ENCODE measurements around the gene COL23A1. TPM values are rescaled to one million over a fixed set of nuclear protein-coding genes. Genes with fewer than 3 reads are reported as not detected.

Gene COL23A1
- total RNA-seq, 1 experiment from 2014 or later, result 15.0 TPM

- TF ChIP-seq GRHL2 (CRISPR knock-in tag; IDR thresholded peaks at IDR 0.05; ENCODE audit: insufficient replicate concordance, severe bottlenecking) (no peak), ZNF121 (CRISPR knock-in tag; IDR thresholded peaks at IDR 0.05) (no peak), USF2 (CRISPR knock-in tag; IDR thresholded peaks at IDR 0.05) (no peak), TEAD4 (CRISPR knock-in tag; IDR thresholded peaks at IDR 0.05) (no peak)
- TF ChIP-seq, protein P1, sequence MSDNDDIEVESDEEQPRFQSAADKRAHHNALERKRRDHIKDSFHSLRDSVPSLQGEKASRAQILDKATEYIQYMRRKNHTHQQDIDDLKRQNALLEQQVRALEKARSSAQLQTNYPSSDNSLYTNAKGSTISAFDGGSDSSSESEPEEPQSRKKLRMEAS (CRISPR knock-in tag; IDR thresholded peaks at IDR 0.05), result no peak
- no peak overlapping the region for H3K4me3 Mint-ChIP-seq
- no peak for DNase-seq (ENCODE audit: low spot score)
- peaks cover 29% of the 10 kb centered on the region for H3K36me3 Mint-ChIP-seq
- peaks cover 5% of the 10 kb centered on the region for H3K27me3 Mint-ChIP-seq (ENCODE audit: low read depth)
- H3K4me1 Mint-ChIP-seq, result peaks cover 56% of the 10 kb centered on the region
- H3K27ac Mint-ChIP-seq, result peak overlapping the region; percentile 36
- CTCF ChIA-PET, result interaction anchor here (0.7 to 2.3 kb wide), 3 partner anchors 161 to 388 kb away, joined by 3 to 6 read pairs (median 4); no protein-coding TSS in a partner anchor
- ATAC-seq, result no peak
- POLR2A ChIA-PET, result no interaction called here
- H3K9me3 Mint-ChIP-seq, result no peaks in the 10 kb centered on the region
Measured at GRCh38 chr5:178622679-178623247, 32.6 kb upstream of the COL23A1 start.

- peaks cover 49% of the 10 kb centered on the region for H3K36me3 Mint-ChIP-seq
- peak overlapping the region; percentile 37 for H3K4me3 Mint-ChIP-seq
- ATAC-seq (peak; percentile 70), DNase-seq (ENCODE audit: low spot score) (no peak)
- H3K4me1 Mint-ChIP-seq, result peaks cover 38% of the 10 kb centered on the region
- no peaks in the 10 kb centered on the region for H3K9me3 Mint-ChIP-seq
- TF ChIP-seq, protein P2, sequence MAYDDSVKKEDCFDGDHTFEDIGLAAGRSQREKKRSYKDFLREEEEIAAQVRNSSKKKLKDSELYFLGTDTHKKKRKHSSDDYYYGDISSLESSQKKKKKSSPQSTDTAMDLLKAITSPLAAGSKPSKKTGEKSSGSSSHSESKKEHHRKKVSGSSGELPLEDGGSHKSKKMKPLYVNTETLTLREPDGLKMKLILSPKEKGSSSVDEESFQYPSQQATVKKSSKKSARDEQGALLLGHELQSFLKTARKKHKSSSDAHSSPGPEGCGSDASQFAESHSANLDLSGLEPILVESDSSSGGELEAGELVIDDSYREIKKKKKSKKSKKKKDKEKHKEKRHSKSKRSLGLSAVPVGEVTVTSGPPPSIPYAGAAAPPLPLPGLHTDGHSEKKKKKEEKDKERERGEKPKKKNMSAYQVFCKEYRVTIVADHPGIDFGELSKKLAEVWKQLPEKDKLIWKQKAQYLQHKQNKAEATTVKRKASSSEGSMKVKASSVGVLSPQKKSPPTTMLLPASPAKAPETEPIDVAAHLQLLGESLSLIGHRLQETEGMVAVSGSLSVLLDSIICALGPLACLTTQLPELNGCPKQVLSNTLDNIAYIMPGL (CRISPR knock-in tag; IDR thresholded peaks at IDR 0.05), result no peak
- TF ChIP-seq TCF7 (CRISPR knock-in tag; IDR thresholded peaks at IDR 0.05; ENCODE audit: low read depth) (no peak), FOXP1 (CRISPR knock-in tag; IDR thresholded peaks at IDR 0.05; ENCODE audit: borderline replicate concordance) (no peak), ELF4 (CRISPR knock-in tag; IDR thresholded peaks at IDR 0.05; ENCODE audit: low read depth) (no peak), HMGA2 (CRISPR knock-in tag; IDR thresholded peaks at IDR 0.05) (no peak), PRRX2 (CRISPR knock-in tag; IDR thresholded peaks at IDR 0.05) (no peak), ESRRA (CRISPR knock-in tag; IDR thresholded peaks at IDR 0.05; ENCODE audit: borderline replicate concordance) (no peak)
- TF ChIP-seq, protein P3, sequence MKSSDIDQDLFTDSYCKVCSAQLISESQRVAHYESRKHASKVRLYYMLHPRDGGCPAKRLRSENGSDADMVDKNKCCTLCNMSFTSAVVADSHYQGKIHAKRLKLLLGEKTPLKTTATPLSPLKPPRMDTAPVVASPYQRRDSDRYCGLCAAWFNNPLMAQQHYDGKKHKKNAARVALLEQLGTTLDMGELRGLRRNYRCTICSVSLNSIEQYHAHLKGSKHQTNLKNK (CRISPR knock-in tag; IDR thresholded peaks at IDR 0.05), result no peak
- TF ChIP-seq, protein P1 (CRISPR knock-in tag; IDR thresholded peaks at IDR 0.05), result no peak
- POLR2A ChIA-PET, result no interaction called here
- H3K27ac Mint-ChIP-seq, result peak overlapping the region; percentile 79
- H3K27me3 Mint-ChIP-seq (ENCODE audit: low read depth), result no peaks in the 10 kb centered on the region
- CTCF ChIA-PET, result interaction anchor here (1.8 kb wide), 1 partner anchor 158 kb away, joined by 9 read pairs; no protein-coding TSS in a partner anchor
Measured at GRCh38 chr5:178619390-178619789, 29.2 kb upstream of the COL23A1 start.

DNA sequence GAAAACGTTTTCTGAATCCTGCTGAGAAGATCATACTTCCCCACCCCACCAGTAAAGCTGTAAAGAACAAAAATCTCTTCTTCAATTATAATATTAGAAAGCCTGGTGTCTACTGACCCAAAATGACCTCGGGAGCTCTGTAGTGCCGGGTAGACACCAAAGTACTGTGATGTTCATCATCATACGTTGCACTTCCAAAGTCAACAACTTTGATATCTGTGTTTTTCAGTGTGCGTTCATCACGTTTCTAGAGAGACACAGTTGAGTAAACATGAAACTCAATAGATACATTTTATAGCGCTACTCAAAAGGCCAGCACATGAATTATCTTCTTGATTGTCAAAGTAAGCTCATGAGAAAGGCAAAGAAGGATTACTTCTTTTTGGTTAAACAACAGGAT, 22.1 kb upstream of the COL23A1 start:
- no peak for ATAC-seq
- TF ChIP-seq, protein P4, sequence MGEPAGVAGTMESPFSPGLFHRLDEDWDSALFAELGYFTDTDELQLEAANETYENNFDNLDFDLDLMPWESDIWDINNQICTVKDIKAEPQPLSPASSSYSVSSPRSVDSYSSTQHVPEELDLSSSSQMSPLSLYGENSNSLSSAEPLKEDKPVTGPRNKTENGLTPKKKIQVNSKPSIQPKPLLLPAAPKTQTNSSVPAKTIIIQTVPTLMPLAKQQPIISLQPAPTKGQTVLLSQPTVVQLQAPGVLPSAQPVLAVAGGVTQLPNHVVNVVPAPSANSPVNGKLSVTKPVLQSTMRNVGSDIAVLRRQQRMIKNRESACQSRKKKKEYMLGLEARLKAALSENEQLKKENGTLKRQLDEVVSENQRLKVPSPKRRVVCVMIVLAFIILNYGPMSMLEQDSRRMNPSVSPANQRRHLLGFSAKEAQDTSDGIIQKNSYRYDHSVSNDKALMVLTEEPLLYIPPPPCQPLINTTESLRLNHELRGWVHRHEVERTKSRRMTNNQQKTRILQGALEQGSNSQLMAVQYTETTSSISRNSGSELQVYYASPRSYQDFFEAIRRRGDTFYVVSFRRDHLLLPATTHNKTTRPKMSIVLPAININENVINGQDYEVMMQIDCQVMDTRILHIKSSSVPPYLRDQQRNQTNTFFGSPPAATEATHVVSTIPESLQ (CRISPR knock-in tag; IDR thresholded peaks at IDR 0.05), result no peak
- TF ChIP-seq E2F1 (CRISPR knock-in tag; IDR thresholded peaks at IDR 0.05) (no peak), ATF1 (CRISPR knock-in tag; IDR thresholded peaks at IDR 0.05) (no peak)
- no peak overlapping the region for H3K4me3 Mint-ChIP-seq
- no peak for DNase-seq (ENCODE audit: low spot score)
- H3K27me3 Mint-ChIP-seq (ENCODE audit: low read depth), result no peaks in the 10 kb centered on the region
- peaks cover 66% of the 10 kb centered on the region for H3K36me3 Mint-ChIP-seq
- no peaks in the 10 kb centered on the region for H3K4me1 Mint-ChIP-seq
- H3K27ac Mint-ChIP-seq, result no peak overlapping the region
- peaks cover 11% of the 10 kb centered on the region for H3K9me3 Mint-ChIP-seq
- POLR2A ChIA-PET, result no interaction called here
- CTCF ChIA-PET, result no interaction called here
